Stomach (tissue), 9 donors: ENCODE measurements around the gene ANKS1A. TPM values are rescaled to one million over a fixed set of nuclear protein-coding genes. Genes with fewer than 3 reads are reported as not detected.
"Not testable (repeated sequence)": the region's sequence is repeated elsewhere in the genome, so short reads cannot be mapped to it uniquely, and the experiment has no call there.

Source experiments
- DNase-seq, 2 donors: peaks; one replicate each; pipeline versions ENCODE4 v3.0.0 to v3.0.0-alpha.2; 2013 to 2019
- H3K27ac ChIP-seq, 5 donors: fragments of 200-600 bp in 4 of 5; sonication (generic) in 4 of 5; one replicate each; pipeline ENCODE4 v1.5.1; 2013 to 2019; ENCODE audit warnings: mild to moderate bottlenecking in 1 of 5, moderate library complexity in 1 of 5
- H3K27me3 ChIP-seq, 3 donors: fragments of 200-600 bp; sonication (generic); one replicate each; pipeline ENCODE4 v1.5.1; 2017 to 2019; ENCODE audit warnings: mixed run types in 1 of 3
- H3K36me3 ChIP-seq, 4 donors: fragments of 200-600 bp; sonication (generic); 1 replicate in 3 of 4; 2 replicates in 1 of 4; pipeline ENCODE4 v1.5.1; 2016 to 2019
- H3K4me1 ChIP-seq, 4 donors: fragments of 200-600 bp; sonication (generic); one replicate each; pipeline ENCODE4 v1.5.1; 2016 to 2019
- H3K4me3 ChIP-seq, 4 donors: fragments of 200-600 bp; sonication (generic) in 3 of 4; one replicate each; pipeline ENCODE4 v1.5.1; 2016 to 2019; ENCODE audit warnings: mild to moderate bottlenecking in 1 of 4
- H3K9me3 ChIP-seq, 4 donors: fragments of 200-600 bp; sonication (generic); one replicate each; pipeline ENCODE4 v1.5.1; 2016 to 2019
- CTCF ChIP-seq, 7 experiments: fragments of 450-650 bp in 4 of 7; fragments of 200-600 bp in 3 of 7; sonication (generic) in 3 of 7; IDR thresholded peaks; one replicate each; pipeline ENCODE4 v1.5.1; 2016 to 2019; ENCODE audit warnings: antibody characterized with exemption in 7 of 7, control low read depth in 2 of 7, mild to moderate bottlenecking in 1 of 7
- EP300 ChIP-seq: sonication (generic); formaldehyde crosslinking; IDR thresholded peaks from one replicate; pipeline ENCODE4 v1.6.1; 2017; ENCODE audit warnings: antibody characterized with exemption
- POLR2A ChIP-seq, 4 donors: fragments of 450-650 bp; IDR thresholded peaks; one replicate each; pipeline ENCODE4 v1.6.1; 2016; ENCODE audit warnings: antibody characterized with exemption in 4 of 4, control low read depth in 2 of 4, mild to moderate bottlenecking in 1 of 4, moderate library complexity in 1 of 4
- POLR2AphosphoS5 ChIP-seq, 3 donors: sonication (generic); formaldehyde crosslinking; IDR thresholded peaks; one replicate each; pipeline ENCODE4 v1.6.1; 2016; ENCODE audit warnings: antibody characterized with exemption in 3 of 3
- WGBS, 5 donors: extraction: QIAGEN DNeasy Blood & Tissue Kit in 3 of 5; methylation state at CpG; one replicate each; pipeline versions ENCODE4 v1.1.5 to v1.1.7; 2013 to 2018; 5-methylcytosine and 5-hydroxymethylcytosine counted together
- intact Hi-C: fragments of 100-400 bp; cut with DNase I; formaldehyde crosslinking; loops from one replicate; pipeline ENCODE4 v1.15.1; 2023; ENCODE audit warnings: low total_unique reads
- polyA plus RNA-seq, 3 donors: library from polyadenylated mRNA; stranded (reverse); fragments of 200-250 nt; gene quantifications; one replicate each; pipeline ENCODE4 v1.2.3, GENCODE V29; 2013
- total RNA-seq, 5 donors: library from RNA; depleted of rRNA; stranded (reverse); fragments of >200 nt; gene quantifications; one replicate each; pipeline versions ENCODE4 v1.1.0 to v1.2.3, GENCODE V29; 2014 to 2016
- donor health status: healthy with polysubstance abuse.
- donor health status: Bipolar disorder and iron deficiency.
- donor health status: healthy.

Gene ANKS1A
- total and polyA plus RNA-seq, 8 donors, result 6.1 to 40.6 (median 21.5) TPM

GRCh38 chr6:35001349-35001748, 112.3 kb downstream of the ANKS1A start:
- peaks cover 4 to 50% (median 40%) of the 10 kb centered on the region in 4 donors for H3K36me3 ChIP-seq
- intact Hi-C loops, DNase-seq, H3K4me1 ChIP-seq, H3K4me3 ChIP-seq, H3K27ac ChIP-seq, H3K27me3 ChIP-seq, H3K9me3 ChIP-seq: not testable (repeated sequence)
- WGBS, 5 donors, result 91 to 96% (median 94%) methylated on average over 6 of the region's 6 CpGs

GRCh38 chr6:35003886-35004530, 115.0 kb downstream of the ANKS1A start:
- H3K27me3 ChIP-seq, H3K27ac ChIP-seq, H3K9me3 ChIP-seq, H3K4me3 ChIP-seq, intact Hi-C loops, DNase-seq, H3K4me1 ChIP-seq: not testable (repeated sequence)
- peaks cover 2 to 37% (median 27%) of the 10 kb centered on the region in 4 donors for H3K36me3 ChIP-seq
- 80 to 86% (median 81%) methylated on average over 12 of the region's 12 CpGs for WGBS, 5 donors

- intact Hi-C loops, result no loop called here
- Histone ChIP-seq H3K27me3 (no peaks in the 10 kb centered on the region), H3K27ac (no peak overlapping the region), H3K36me3 (peaks cover 0 to 33% (median 20%) of the 10 kb centered on the region in 4 donors), H3K4me1 (no peaks in the 10 kb centered on the region), H3K9me3 (no peaks in the 10 kb centered on the region), H3K4me3 (no peak overlapping the region)
- 85 to 97% (median 94%) methylated on average over 2 of the region's 2 CpGs for WGBS, 5 donors
- TF ChIP-seq POLR2AphosphoS5 (IDR thresholded peaks at IDR 0.05), result no peak
- no peak for DNase-seq
Measured at GRCh38 chr6:35007016-35007415, 118.0 kb downstream of the ANKS1A start.

- Histone ChIP-seq H3K4me3 (no peak overlapping the region), H3K9me3 (no peaks in the 10 kb centered on the region), H3K36me3 (peaks cover 0 to 16% (median 5%) of the 10 kb centered on the region in 4 donors), H3K27ac (no peak overlapping the region), H3K4me1 (no peaks in the 10 kb centered on the region), H3K27me3 (no peaks in the 10 kb centered on the region)
- no peak for DNase-seq
- TF ChIP-seq POLR2AphosphoS5 (IDR thresholded peaks at IDR 0.05) (no peak), EP300 (no peak), CTCF (IDR thresholded peaks at IDR 0.05) (no peak), POLR2A (IDR thresholded peaks at IDR 0.05) (no peak)
- WGBS, 5 donors, result 91 to 97% (median 97%) methylated on average over 7 of the region's 7 CpGs
- intact Hi-C loops, result no loop called here
Measured at GRCh38 chr6:35008858-35009257, 119.8 kb downstream of the ANKS1A start.

- intact Hi-C loops, result no loop called here
- no peak overlapping the region for H3K27ac ChIP-seq
- 49 to 61% (median 54%) methylated on average over 4 of the region's 4 CpGs for WGBS, 5 donors
Measured at GRCh38 chr6:35011096-35012041, 122.3 kb downstream of the ANKS1A start.

More at GRCh38 chr6:35011096-35012041, 122.3 kb downstream of the ANKS1A start:
- TF ChIP-seq POLR2AphosphoS5 (IDR thresholded peaks at IDR 0.05) (no peak), POLR2A (IDR thresholded peaks at IDR 0.05) (no peak), EP300 (no peak), CTCF (IDR thresholded peaks at IDR 0.05) (no peak)
- Histone ChIP-seq H3K36me3 (peaks cover 0 to under 1% (median 0%) of the 10 kb centered on the region in 4 donors), H3K9me3 (no peaks in the 10 kb centered on the region), H3K27me3 (no peaks in the 10 kb centered on the region), H3K4me3 (no peak overlapping the region), H3K4me1 (peaks cover 10 to 19% (median 18%) of the 10 kb centered on the region in 4 donors)
- no peak for DNase-seq
